Stimulated activated CD4-positive, alpha-beta T cell treated with anti-CD3 and anti-CD28 coated beads, Interleukin-4, amount 100 ng/mL, for 24 hours (primary cell): ENCODE data around the gene TCF3.

Experiments
- DNase-seq: peaks from one replicate; pipeline ENCODE4 v3.0.0-alpha.2; 2020

TCF3 gene

GRCh38 chr19:1629256-1629808 lies 23.1 kb downstream of the TCF3 start:
- no peak for DNase-seq

- DNase-seq = no peak
Measured at GRCh38 chr19:1627194-1627593, 25.2 kb downstream of the TCF3 start.

- DNase-seq = no peak
Measured at GRCh38 chr19:1626417-1627010, 25.9 kb downstream of the TCF3 start.

- peak; percentile 58 for DNase-seq
Measured at GRCh38 chr19:1624458-1624857, 28.0 kb downstream of the TCF3 start.

- no peak for DNase-seq
Measured at GRCh38 chr19:1622541-1622940, 29.9 kb downstream of the TCF3 start.

- no peak for DNase-seq
Measured at GRCh38 chr19:1622007-1622406, 30.4 kb downstream of the TCF3 start.

GRCh38 chr19:1621574-1621973 lies 30.8 kb downstream of the TCF3 start:
- DNase-seq = no peak

- DNase-seq = no peak
Measured at GRCh38 chr19:1621021-1621420, 31.4 kb downstream of the TCF3 start.

GRCh38 chr19:1620502-1620901 lies 31.9 kb downstream of the TCF3 start:
- no peak for DNase-seq

GRCh38 chr19:1619703-1620102 lies 32.7 kb downstream of the TCF3 start:
- no peak for DNase-seq

- no peak for DNase-seq
Measured at GRCh38 chr19:1619094-1619439, 33.3 kb downstream of the TCF3 start.

- DNase-seq = peak; percentile 30
Measured at GRCh38 chr19:1618157-1619093, 34.0 kb downstream of the TCF3 start.

GRCh38 chr19:1616875-1617274 lies 35.5 kb downstream of the TCF3 start:
- DNase-seq = peak; percentile 29

GRCh38 chr19:1616396-1616795 lies 36.0 kb downstream of the TCF3 start:
- DNase-seq = no peak

GRCh38 chr19:1615156-1615765 lies 37.2 kb downstream of the TCF3 start:
- no peak for DNase-seq

- DNase-seq = no peak
Measured at GRCh38 chr19:1613808-1614570, 38.4 kb downstream of the TCF3 start.

- no peak for DNase-seq
Measured at GRCh38 chr19:1613146-1613545, 39.3 kb downstream of the TCF3 start.

GRCh38 chr19:1612114-1613086 lies 40.0 kb downstream of the TCF3 start:
- DNase-seq = no peak

GRCh38 chr19:1611353-1611752 lies 41.1 kb downstream of the TCF3 start:
- no peak for DNase-seq

GRCh38 chr19:1610579-1610978 lies 41.8 kb downstream of the TCF3 start:
- DNase-seq = no peak

GRCh38 chr19:1609680-1610474 lies 42.5 kb downstream of the TCF3 start:
- no peak for DNase-seq
